ENCODE results near the gene PRAC1. TPM values are rescaled to one million over a fixed set of nuclear protein-coding genes. Genes with fewer than 3 reads are reported as not detected.

The PRAC1 gene
- total RNA-seq, 2 experiments from 2014 or later, result not detected

GRCh38 chr17:48693178-48693577 is 29.1 kb downstream of the PRAC1 start:
- DNase-seq (ENCODE audit: low spot score), result no peak
- TF ChIP-seq, protein P1, sequence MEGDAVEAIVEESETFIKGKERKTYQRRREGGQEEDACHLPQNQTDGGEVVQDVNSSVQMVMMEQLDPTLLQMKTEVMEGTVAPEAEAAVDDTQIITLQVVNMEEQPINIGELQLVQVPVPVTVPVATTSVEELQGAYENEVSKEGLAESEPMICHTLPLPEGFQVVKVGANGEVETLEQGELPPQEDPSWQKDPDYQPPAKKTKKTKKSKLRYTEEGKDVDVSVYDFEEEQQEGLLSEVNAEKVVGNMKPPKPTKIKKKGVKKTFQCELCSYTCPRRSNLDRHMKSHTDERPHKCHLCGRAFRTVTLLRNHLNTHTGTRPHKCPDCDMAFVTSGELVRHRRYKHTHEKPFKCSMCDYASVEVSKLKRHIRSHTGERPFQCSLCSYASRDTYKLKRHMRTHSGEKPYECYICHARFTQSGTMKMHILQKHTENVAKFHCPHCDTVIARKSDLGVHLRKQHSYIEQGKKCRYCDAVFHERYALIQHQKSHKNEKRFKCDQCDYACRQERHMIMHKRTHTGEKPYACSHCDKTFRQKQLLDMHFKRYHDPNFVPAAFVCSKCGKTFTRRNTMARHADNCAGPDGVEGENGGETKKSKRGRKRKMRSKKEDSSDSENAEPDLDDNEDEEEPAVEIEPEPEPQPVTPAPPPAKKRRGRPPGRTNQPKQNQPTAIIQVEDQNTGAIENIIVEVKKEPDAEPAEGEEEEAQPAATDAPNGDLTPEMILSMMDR (conservative IDR thresholded peaks at IDR 0.05; ENCODE audit: low read length), result no peak
- no peak for TF ChIP-seq EZH2phosphoT487 (IDR thresholded peaks at IDR 0.05; ENCODE audit: borderline replicate concordance, low read depth, low read length)
- no peaks in the 10 kb centered on the region for H3K9me3 ChIP-seq (ENCODE audit: low read length)
- H2AFZ ChIP-seq (ENCODE audit: low read length), result no peak overlapping the region
- H3K9me2 ChIP-seq (ENCODE audit: insufficient read depth, low read length), result no peaks in the 10 kb centered on the region
- intact Hi-C loops (cut with micrococcal nuclease; ENCODE audit: unreplicated experiment), result no loop called here
- POLR2A ChIA-PET, result no interaction called here
- H3K36me3 ChIP-seq (ENCODE audit: insufficient read depth, low read length), result no peaks in the 10 kb centered on the region
- no peaks in the 10 kb centered on the region for H3K4me1 ChIP-seq (ENCODE audit: insufficient read depth, low read length, poor library complexity, severe bottlenecking)
- CTCF ChIA-PET (ENCODE audit: unreplicated experiment), result no interaction called here
- H3K27ac ChIP-seq (ENCODE audit: low read depth, low read length, poor library complexity, severe bottlenecking), result no peak overlapping the region
- no peaks in the 10 kb centered on the region for H3K79me2 ChIP-seq (ENCODE audit: insufficient read depth, low read depth, low read length)
- no peaks in the 10 kb centered on the region for H4K20me1 ChIP-seq (ENCODE audit: insufficient read depth, low read length)
- no peak overlapping the region for H3K4me3 ChIP-seq (ENCODE audit: low read depth, low read length, poor library complexity, severe bottlenecking)
- H3K4me2 ChIP-seq (ENCODE audit: low read length), result no peak overlapping the region
- no TSS peak for BruUV-seq (replicated peaks)

DNA sequence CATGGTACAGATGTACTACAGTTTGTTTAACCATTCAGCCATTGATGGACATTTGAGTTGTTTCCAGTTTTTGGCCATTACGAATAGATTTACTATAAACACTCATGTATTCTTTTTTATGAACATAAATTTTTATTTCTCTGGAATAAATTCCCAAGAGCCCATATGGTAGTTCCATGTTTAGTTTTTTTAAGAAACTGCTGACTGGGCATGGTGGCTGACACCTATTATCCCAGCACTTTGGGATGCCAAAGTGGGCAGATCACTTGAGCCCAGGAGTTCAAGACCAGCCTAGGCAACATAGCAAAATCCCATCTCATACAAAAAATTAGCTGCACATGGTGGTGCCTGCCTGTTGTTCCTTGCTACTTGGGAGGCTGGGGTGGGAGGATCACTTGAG is 30.3 kb downstream of the PRAC1 start:
- ChIA-PET POLR2A (no interaction called here), CTCF (ENCODE audit: unreplicated experiment) (no interaction called here)
- TF ChIP-seq, protein P1 (conservative IDR thresholded peaks at IDR 0.05; ENCODE audit: low read length), result no peak
- no peak for TF ChIP-seq EZH2phosphoT487 (IDR thresholded peaks at IDR 0.05; ENCODE audit: borderline replicate concordance, low read depth, low read length)

DNA sequence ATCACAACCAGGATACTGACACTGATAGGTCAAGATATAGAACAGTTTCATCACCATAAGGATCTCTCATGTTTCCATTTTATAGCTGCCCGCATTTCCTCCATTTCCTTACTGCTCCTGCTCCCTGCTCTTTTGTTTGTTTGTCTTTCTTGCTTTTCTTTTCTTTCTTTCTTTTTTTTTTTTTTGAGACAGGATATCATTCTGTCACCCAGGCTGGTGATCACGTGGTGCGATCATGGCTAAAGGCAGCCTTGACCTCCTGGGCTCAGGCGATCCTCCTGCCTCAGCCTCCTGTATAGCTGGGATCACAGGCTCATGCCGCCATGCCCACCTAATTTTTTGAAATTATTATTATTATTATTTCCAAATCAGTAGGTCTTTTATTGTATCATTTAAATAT is 31.7 kb downstream of the PRAC1 start:
- no peaks in the 10 kb centered on the region for H3K4me1 ChIP-seq (ENCODE audit: insufficient read depth, low read length, poor library complexity, severe bottlenecking)
- no peaks in the 10 kb centered on the region for H4K20me1 ChIP-seq (ENCODE audit: insufficient read depth, low read length)
- no peak overlapping the region for H2AFZ ChIP-seq (ENCODE audit: low read length)
- H3K79me2 ChIP-seq (ENCODE audit: insufficient read depth, low read depth, low read length), result no peaks in the 10 kb centered on the region
- intact Hi-C loops (cut with micrococcal nuclease; ENCODE audit: unreplicated experiment), result no loop called here
- H3K9me2 ChIP-seq (ENCODE audit: insufficient read depth, low read length), result no peaks in the 10 kb centered on the region
- H3K27ac ChIP-seq (ENCODE audit: low read depth, low read length, poor library complexity, severe bottlenecking), result no peak overlapping the region
- ChIA-PET CTCF (ENCODE audit: unreplicated experiment) (no interaction called here), POLR2A (no interaction called here)
- H3K4me2 ChIP-seq (ENCODE audit: low read length), result no peak overlapping the region
- TF ChIP-seq, protein P1 (conservative IDR thresholded peaks at IDR 0.05; ENCODE audit: low read length), result no peak
- no peaks in the 10 kb centered on the region for H3K9me3 ChIP-seq (ENCODE audit: low read length)
- no peak for DNase-seq (ENCODE audit: low spot score)
- no peaks in the 10 kb centered on the region for H3K36me3 ChIP-seq (ENCODE audit: insufficient read depth, low read length)
- no peak overlapping the region for H3K4me3 ChIP-seq (ENCODE audit: low read depth, low read length, poor library complexity, severe bottlenecking)
- no TSS peak for BruUV-seq (replicated peaks)

More for the DNA sequence above, 30.3 kb downstream of the PRAC1 start:
- H3K79me2 ChIP-seq (ENCODE audit: insufficient read depth, low read depth, low read length), result no peaks in the 10 kb centered on the region
- BruUV-seq (replicated peaks), result no TSS peak
- no peaks in the 10 kb centered on the region for H3K9me3 ChIP-seq (ENCODE audit: low read length)
- H3K4me1 ChIP-seq (ENCODE audit: insufficient read depth, low read length, poor library complexity, severe bottlenecking), result no peaks in the 10 kb centered on the region
- no peak overlapping the region for H3K4me2 ChIP-seq (ENCODE audit: low read length)
- DNase-seq (ENCODE audit: low spot score), result no peak
- H4K20me1 ChIP-seq (ENCODE audit: insufficient read depth, low read length), result no peaks in the 10 kb centered on the region
- no peak overlapping the region for H3K4me3 ChIP-seq (ENCODE audit: low read depth, low read length, poor library complexity, severe bottlenecking)
- no peak overlapping the region for H3K27ac ChIP-seq (ENCODE audit: low read depth, low read length, poor library complexity, severe bottlenecking)
- intact Hi-C loops (cut with micrococcal nuclease; ENCODE audit: unreplicated experiment), result no loop called here
- H3K36me3 ChIP-seq (ENCODE audit: insufficient read depth, low read length), result no peaks in the 10 kb centered on the region
- H2AFZ ChIP-seq (ENCODE audit: low read length), result no peak overlapping the region
- H3K9me2 ChIP-seq (ENCODE audit: insufficient read depth, low read length), result no peaks in the 10 kb centered on the region

All from OCI-LY7 (cell line).